CD1c-positive myeloid dendritic cell (primary cell): ENCODE results near the gene CHFR.
"Not testable (repeated sequence)": the region's sequence is repeated elsewhere in the genome, so short reads cannot be mapped to it uniquely, and the experiment has no call there.

Experiments
- DNase-seq: peaks from one replicate; pipeline ENCODE4 v3.0.0-alpha.2; 2016; ENCODE audit errors: extremely low spot score

The CHFR gene

GRCh38 chr12:132887513-132888351, at the start of gene CHFR:
Gene CHFR (minus strand): TSS chr12:132887605. CDS start chr12:132887328, 277 bp downstream.
- peak; percentile 99 for DNase-seq

- not testable (repeated sequence) for DNase-seq
Measured at GRCh38 chr12:132936921-132937320, 49.5 kb upstream of the CHFR start.

- DNase-seq = no peak
Measured at GRCh38 chr12:132936163-132936562, 48.8 kb upstream of the CHFR start.

- DNase-seq = no peak
Measured at GRCh38 chr12:132926415-132926833, 39.0 kb upstream of the CHFR start.

GRCh38 chr12:132925597-132926414, 38.4 kb upstream of the CHFR start:
- no peak for DNase-seq

- DNase-seq = no peak
Measured at GRCh38 chr12:132924356-132924755, 37.0 kb upstream of the CHFR start.

GRCh38 chr12:132923356-132923909, 36.0 kb upstream of the CHFR start:
- no peak for DNase-seq

- DNase-seq = no peak
Measured at GRCh38 chr12:132922676-132923075, 35.3 kb upstream of the CHFR start.

GRCh38 chr12:132921685-132922084, 34.3 kb upstream of the CHFR start:
- no peak for DNase-seq

GRCh38 chr12:132918680-132919079, 31.3 kb upstream of the CHFR start:
- DNase-seq = no peak

GRCh38 chr12:132909030-132909368, 21.6 kb upstream of the CHFR start:
- no peak for DNase-seq

GRCh38 chr12:132908145-132909029, 21.0 kb upstream of the CHFR start:
- DNase-seq = peak; percentile 94

GRCh38 chr12:132907789-132908144, 20.4 kb upstream of the CHFR start:
- not testable (repeated sequence) for DNase-seq

- DNase-seq = no peak
Measured at GRCh38 chr12:132907216-132907615, 19.8 kb upstream of the CHFR start.

- DNase-seq = peak; percentile 87
Measured at GRCh38 chr12:132904718-132905328, 17.4 kb upstream of the CHFR start.

GRCh38 chr12:132899033-132899432, 11.6 kb upstream of the CHFR start:
- DNase-seq = no peak

GRCh38 chr12:132888852-132889251, 1.4 kb upstream of the CHFR start:
- no peak for DNase-seq

GRCh38 chr12:132886529-132887477, 602 bp downstream of the CHFR start:
- no peak for DNase-seq

GRCh38 chr12:132881818-132882217, 5.6 kb downstream of the CHFR start:
- peak; percentile 30 for DNase-seq

GRCh38 chr12:132874620-132875019, 12.8 kb downstream of the CHFR start:
- DNase-seq = not testable (repeated sequence)
